RKO (cell line): ENCODE results near the gene RAMP3.
"Not testable (repeated sequence)": the region's sequence is repeated elsewhere in the genome, so short reads cannot be mapped to it uniquely, and the experiment has no call there.

Experiments used
- DNase-seq: peaks from one replicate; pipeline ENCODE4 v3.0.0-alpha.2; 2016; ENCODE audit warnings: low spot score

The RAMP3 gene

DNA sequence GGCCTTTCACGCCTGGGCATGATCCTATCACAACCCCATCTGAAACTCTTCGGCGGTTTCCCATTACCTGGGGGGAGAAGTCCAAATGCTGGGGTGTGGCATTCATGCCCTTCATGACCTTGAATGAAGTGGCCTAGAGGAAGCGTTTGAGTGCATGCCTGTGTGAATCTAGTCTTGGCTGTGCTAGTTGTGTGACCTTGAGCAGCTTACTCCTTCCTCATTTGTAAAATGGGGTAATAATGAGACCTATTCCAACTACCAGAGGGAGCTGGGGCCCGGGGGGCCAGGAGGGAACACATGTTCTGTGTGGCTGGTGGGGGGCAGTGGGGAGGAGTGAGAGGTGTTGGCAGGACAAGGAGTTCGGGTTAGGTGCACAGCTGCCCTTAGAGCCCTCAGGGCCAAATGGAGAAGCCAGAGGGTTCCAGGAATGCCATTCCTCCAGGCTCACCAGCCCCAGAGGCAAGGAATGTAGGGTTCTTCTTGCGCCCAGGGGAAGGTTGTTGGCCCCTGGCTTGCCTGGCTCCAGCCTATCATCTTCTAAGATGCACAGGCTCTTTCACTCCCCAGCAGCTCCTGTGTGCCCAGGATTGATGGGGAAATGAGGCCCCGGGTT, 24.8 kb upstream of the RAMP3 start:
- no peak for DNase-seq

GRCh38 chr7:45133352-45133751, 24.2 kb upstream of the RAMP3 start:
- DNase-seq, result no peak

DNA sequence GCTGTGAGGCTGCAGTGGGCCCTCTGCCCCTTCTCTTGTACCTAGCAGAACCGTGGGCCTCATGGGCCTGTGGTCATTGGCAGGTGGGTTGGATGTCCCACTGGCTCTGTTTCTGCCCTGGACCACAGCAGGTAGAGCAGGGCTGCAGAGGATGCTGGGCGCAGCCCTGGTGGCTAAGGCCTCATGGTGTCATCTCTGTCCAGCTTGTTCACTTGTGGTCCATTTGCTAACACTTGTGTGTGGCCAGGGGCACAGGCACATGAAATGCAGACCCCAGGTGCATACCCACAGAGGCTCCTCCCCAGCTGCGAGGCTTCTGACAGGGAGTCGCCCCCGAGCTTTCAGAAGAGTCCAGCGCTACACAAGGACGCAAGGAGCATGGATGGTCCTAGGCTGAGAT, 23.7 kb upstream of the RAMP3 start:
- DNase-seq, result no peak

GRCh38 chr7:45136106-45137060, 21.2 kb upstream of the RAMP3 start:
- DNase-seq, result peak; percentile 77

DNA sequence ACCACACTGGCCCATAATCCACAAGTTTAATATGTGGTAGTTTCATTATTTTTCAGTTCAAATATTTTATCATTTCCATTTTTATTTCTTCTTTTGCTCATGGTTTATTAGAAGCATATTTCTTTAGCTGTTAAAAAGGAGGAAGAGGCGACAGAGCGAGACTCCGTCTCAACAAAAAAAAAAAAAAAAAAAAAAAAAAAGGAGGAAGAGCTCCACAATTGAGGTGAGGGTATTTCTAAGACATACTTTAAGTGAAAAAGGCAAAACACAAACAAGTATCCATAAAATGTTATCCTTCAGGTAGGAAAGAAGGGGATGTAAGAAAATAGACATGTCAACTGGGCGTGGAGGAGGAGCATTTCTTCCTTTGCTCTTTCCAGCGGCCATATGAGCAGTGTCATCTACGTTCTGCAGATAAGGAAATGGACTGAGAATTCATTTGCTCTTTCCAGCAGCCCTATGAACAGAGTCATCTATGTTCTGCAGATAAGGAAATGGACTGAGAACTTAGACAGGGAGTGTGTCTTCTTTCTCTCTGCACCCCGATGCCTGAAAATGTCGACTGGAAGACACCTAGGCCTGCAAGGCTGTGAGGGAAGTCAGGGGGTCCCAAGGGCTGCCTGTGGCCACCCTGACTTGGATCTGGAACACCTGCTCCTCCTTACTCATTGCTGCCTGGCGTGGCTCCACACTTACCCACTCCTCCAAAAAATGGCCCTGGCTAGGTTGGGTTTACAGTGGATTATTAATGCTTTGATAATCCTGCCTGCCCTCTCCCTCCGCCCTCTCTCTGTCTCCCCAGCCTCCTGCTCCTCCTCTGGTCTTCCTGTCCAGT, 18.9 kb upstream of the RAMP3 start:
- no peak for DNase-seq

DNA sequence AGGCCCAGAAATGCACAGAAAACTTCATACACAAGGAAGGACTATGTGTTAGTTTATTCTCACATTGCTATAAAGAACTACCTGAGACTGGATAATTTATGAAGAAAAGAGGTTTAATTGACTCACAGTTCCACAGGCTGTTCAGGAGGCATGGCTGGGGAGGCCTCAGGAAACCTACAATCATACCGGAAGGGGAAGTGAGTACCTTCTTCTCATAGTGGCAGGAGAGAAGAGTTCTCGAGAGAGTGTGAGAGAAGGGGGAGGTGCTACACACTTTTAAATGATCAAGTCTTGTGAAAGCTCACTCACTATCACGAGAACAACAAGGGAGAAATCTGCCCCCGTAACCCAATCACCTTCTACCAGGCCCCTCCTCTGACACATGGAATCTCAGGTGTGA, 16.8 kb upstream of the RAMP3 start:
- DNase-seq, result no peak

GRCh38 chr7:45143616-45144015, 14.0 kb upstream of the RAMP3 start:
- peak; percentile 39 for DNase-seq

DNA sequence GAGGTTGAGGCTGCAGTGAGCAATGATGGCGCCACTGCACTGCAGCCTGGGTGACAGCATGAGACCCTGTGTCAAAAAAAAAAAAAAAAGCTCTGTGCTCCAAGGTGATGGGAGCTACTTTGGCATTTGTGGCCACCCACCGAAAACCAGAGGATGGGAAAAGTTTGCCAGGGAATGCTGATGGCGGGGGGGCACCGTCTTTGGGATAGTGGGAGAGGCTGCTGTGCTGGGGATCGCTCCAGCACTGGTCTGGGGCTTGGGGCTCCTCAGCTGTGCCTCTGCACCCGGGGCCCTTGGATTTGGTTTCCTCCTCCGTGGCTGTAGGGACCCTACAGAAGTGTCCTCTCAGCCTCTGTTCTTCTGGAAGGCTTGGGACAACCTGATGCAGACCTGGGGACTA, 11.7 kb upstream of the RAMP3 start:
- DNase-seq, result no peak

GRCh38 chr7:45146531-45147379, 10.8 kb upstream of the RAMP3 start:
- DNase-seq, result no peak

DNA sequence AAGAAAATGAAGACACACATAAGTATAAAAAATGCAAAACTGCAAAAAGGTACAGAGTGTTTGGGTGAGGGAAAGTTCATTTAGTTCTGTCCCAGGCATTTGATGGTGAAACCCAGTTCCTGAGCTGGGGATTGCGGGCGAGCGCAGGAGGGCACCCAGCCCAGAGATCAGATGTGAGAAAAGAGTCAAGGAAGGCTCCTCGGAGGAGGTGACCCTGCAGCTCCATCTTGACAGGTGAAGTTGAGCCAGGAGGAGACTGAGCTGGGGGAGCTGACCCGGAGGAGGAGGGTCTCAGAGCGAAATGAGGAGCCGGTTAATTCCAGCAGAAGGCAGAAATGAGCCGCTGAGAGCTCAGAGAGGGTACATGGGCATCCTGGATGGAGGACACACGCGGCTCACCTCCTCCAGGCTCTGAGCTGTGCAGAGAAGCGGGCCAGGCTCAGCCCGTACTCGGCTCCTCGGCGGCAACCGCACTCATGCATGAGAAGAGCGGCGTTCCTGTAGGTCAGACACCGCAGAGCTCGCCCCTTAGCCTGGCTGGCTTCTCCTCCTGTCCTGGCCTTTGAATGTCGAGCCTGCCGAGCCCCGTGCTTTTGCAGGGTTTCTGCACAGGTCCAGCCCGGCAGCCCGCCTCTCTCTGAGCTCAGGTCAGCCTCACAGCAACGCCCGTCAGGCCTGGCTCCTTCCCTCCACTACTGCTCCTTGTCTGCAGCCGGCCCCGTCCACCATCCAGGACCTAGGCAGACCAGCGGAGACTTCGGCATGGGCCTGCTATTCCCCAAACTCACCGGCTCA, 9.5 kb upstream of the RAMP3 start:
- DNase-seq, result no peak

GRCh38 chr7:45148653-45148973, 9.0 kb upstream of the RAMP3 start:
- no peak for DNase-seq

- DNase-seq, result no peak
Observed at GRCh38 chr7:45149606-45150005, 8.0 kb upstream of the RAMP3 start.

GRCh38 chr7:45150199-45150598, 7.4 kb upstream of the RAMP3 start:
- DNase-seq, result no peak

DNA sequence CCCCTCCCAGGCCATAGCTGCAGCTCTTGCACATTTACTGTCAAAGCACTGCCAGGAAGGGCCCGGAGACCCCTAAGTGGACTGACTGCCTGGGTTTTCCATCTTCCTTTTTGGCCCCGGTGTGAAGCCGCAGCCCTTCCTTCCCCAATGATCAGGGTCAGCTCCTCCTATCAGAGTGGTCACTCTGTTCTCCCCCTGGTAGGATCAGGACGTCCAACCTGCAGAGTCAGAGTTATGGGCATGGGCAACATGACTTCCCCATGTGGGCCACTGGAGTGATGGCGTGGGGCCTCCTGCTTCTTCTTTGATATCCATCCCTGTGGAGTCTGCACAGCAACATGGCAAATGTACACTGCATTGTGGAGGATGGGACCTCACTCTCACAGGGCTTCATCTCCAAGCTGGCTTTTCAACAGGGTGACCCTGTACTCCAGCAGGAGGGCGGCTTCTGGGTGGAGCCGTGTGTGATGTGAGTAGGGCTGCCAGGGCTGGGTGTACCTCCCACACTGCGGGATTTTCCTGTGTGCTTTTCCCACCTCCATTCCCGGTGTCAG, 6.4 kb upstream of the RAMP3 start:
- DNase-seq, result no peak

DNA sequence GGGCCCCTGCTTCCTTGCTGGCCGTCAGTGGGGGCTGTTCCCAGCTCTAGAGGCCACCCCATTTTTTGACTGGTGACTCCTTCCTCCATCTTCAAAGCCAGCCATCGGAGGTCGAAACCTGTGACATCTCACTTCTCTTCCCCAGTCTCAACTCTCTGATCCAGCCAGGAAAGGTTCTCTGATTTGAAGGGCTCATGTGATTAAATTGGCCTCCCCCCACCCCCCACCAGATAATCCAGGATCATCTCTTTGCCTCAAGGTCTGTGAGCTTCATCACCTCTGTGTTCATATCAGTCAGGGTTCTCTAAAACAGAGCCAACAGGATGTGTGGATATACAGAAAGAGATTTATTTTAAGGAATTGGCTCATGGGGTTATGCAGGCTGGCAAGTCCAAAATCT, 5.6 kb upstream of the RAMP3 start:
- no peak for DNase-seq

GRCh38 chr7:45153233-45153632, 4.4 kb upstream of the RAMP3 start:
- DNase-seq, result no peak

GRCh38 chr7:45153861-45154260, 3.7 kb upstream of the RAMP3 start:
- DNase-seq, result not testable (repeated sequence)

DNA sequence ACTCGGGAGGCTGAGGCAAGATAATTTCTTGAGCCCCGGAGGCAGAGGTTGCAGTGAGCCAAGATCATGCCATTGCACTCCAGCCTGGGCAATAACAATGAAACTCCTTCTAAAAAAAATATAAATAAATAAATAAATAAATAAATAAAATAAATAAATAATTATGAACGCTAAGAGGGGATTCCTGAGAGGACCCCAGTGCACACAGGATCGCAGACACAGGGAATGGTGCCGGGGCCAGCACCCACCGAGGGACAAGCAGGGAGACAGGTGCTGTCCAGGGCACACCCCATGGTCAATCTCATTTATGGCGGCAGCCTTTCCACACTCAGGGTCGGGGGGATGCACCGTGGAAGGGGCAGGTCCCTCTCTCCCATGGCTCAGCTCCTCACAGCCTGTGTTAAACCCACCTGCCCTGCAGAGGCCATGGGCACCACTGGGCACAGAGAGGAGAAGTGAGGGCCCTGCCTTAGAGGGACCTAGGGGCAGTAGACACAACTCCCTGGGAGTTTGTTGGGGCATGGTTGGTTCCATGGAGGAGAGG, 2.2 kb upstream of the RAMP3 start:
- no peak for DNase-seq

- no peak for DNase-seq
Observed at GRCh38 chr7:45155941-45156340, 1.6 kb upstream of the RAMP3 start.

DNA sequence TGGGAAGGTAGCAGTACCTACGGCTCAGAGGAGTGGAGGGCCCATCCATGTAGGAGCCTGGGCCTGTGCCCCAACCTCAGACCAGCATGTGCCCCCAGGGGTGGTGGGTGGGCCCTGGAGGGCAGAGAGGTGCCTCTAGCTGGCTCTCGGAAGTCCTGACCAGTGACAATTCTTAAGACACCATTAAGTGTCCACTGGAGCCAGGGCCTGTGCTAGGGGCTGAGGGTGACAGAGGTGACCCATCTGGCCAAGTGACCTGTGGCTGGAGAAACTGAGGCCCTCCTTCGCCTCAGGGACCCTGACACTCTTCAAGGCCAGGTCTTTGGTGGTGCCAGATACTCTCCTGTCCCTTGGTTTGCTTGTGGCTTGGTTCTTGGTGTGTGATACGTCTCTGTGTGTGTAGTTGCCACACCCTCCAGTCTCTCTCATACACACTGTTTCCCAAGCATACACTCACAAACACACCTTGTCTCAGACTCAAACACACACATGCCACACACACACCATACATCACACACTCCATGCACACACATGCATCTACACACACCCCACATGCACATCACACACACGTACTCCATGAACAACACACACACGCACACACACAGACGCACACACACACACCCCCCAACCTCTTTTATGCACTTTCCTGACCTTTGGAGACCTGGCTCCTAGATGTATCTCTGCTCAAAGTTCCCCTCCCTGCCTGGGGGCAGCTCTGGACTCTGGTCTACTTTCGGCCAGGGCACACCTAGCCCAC, 897 bp upstream of the RAMP3 start:
- no peak for DNase-seq
